Adrenal gland (tissue), 5 donors: ENCODE data around the gene GOLGA6L22.
"Not testable (repeated sequence)": the region's sequence is repeated elsewhere in the genome, so short reads cannot be mapped to it uniquely, and the experiment has no call there.

Experiments
- POLR2A ChIP-seq, 2 donors: fragments of 450-650 bp; IDR thresholded peaks; one replicate each; pipeline ENCODE4 v1.6.1; 2017; ENCODE audit warnings: antibody characterized with exemption in 2 of 2, mild to moderate bottlenecking in 2 of 2, moderate library complexity in 1 of 2
- TF ChIP-seq, protein P1 (sequence below), 6 experiments: fragments of 450-650 bp in 4 of 6; fragments of 200-600 bp in 2 of 6; sonication (generic) in 1 of 6; IDR thresholded peaks; 1 replicate in 5 of 6; 2 replicates in 1 of 6; pipeline versions ENCODE4 v1.5.1 to v1.8.0; 2016 to 2021; ENCODE audit warnings: antibody characterized with exemption in 6 of 6, mild to moderate bottlenecking in 2 of 6, moderate library complexity in 1 of 6
- donor health status: DM: no; HTN: no; CAD: no.

DNA sequence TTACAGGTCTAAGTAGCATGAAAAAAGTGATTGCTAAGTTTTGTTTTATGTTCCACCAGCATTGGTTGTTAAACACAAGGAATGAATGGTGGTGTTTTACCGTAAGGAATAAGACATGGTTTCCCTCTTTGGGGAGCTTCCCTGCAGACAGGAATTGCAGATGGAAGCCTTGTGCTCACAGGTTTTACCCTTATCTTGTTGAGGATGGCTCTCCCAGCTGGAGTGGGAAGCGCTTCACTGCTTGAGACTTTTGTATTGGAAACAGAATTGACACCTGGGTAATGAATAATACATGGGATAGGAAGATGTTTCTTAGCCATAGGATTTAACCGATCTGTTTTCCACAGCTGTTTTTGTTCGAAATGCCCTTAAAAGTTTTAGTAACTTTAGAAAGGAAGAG lies 38.5 kb downstream of the GOLGA6L22 start:
- TF ChIP-seq, protein P1, sequence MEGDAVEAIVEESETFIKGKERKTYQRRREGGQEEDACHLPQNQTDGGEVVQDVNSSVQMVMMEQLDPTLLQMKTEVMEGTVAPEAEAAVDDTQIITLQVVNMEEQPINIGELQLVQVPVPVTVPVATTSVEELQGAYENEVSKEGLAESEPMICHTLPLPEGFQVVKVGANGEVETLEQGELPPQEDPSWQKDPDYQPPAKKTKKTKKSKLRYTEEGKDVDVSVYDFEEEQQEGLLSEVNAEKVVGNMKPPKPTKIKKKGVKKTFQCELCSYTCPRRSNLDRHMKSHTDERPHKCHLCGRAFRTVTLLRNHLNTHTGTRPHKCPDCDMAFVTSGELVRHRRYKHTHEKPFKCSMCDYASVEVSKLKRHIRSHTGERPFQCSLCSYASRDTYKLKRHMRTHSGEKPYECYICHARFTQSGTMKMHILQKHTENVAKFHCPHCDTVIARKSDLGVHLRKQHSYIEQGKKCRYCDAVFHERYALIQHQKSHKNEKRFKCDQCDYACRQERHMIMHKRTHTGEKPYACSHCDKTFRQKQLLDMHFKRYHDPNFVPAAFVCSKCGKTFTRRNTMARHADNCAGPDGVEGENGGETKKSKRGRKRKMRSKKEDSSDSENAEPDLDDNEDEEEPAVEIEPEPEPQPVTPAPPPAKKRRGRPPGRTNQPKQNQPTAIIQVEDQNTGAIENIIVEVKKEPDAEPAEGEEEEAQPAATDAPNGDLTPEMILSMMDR (IDR thresholded peaks at IDR 0.05) = not testable (repeated sequence)
- not testable (repeated sequence) for TF ChIP-seq POLR2A (IDR thresholded peaks at IDR 0.05)
